ENCODE data around the gene LMX1A. TPM values are rescaled to one million over a fixed set of nuclear protein-coding genes. Genes with fewer than 3 reads are reported as not detected.

LMX1A gene
- total RNA-seq, 1 experiment from 2014 or later = not detected

DNA sequence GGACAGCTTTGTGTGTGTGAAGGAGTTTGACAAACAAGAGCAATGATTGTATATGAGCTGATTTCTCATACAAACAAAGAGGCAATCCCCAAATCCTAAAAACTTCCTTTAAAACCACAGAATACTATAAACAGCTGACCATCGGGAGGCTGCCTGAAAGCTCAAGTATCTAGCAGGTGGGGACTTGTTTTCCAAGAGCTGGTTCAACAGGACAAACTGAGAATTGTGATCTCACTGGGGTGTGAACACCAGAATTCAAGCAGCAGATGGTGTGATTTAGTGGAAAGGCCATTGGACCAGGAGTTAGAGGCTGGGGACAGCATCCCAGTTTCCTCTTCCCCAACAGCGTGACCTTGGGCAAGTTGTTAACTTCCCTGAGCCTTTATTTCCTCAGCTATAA, 13.9 kb downstream of the LMX1A start (continued):
- TF ChIP-seq, protein P1, sequence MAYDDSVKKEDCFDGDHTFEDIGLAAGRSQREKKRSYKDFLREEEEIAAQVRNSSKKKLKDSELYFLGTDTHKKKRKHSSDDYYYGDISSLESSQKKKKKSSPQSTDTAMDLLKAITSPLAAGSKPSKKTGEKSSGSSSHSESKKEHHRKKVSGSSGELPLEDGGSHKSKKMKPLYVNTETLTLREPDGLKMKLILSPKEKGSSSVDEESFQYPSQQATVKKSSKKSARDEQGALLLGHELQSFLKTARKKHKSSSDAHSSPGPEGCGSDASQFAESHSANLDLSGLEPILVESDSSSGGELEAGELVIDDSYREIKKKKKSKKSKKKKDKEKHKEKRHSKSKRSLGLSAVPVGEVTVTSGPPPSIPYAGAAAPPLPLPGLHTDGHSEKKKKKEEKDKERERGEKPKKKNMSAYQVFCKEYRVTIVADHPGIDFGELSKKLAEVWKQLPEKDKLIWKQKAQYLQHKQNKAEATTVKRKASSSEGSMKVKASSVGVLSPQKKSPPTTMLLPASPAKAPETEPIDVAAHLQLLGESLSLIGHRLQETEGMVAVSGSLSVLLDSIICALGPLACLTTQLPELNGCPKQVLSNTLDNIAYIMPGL (CRISPR knock-in tag; IDR thresholded peaks at IDR 0.05) = no peak
- no peak for TF ChIP-seq ZNF263 (CRISPR knock-in tag; IDR thresholded peaks at IDR 0.05; ENCODE audit: low read depth)
- TF ChIP-seq, protein P2, sequence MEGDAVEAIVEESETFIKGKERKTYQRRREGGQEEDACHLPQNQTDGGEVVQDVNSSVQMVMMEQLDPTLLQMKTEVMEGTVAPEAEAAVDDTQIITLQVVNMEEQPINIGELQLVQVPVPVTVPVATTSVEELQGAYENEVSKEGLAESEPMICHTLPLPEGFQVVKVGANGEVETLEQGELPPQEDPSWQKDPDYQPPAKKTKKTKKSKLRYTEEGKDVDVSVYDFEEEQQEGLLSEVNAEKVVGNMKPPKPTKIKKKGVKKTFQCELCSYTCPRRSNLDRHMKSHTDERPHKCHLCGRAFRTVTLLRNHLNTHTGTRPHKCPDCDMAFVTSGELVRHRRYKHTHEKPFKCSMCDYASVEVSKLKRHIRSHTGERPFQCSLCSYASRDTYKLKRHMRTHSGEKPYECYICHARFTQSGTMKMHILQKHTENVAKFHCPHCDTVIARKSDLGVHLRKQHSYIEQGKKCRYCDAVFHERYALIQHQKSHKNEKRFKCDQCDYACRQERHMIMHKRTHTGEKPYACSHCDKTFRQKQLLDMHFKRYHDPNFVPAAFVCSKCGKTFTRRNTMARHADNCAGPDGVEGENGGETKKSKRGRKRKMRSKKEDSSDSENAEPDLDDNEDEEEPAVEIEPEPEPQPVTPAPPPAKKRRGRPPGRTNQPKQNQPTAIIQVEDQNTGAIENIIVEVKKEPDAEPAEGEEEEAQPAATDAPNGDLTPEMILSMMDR (IDR thresholded peaks at IDR 0.05) = no peak
- no peak for TF ChIP-seq TP53 (CRISPR knock-in tag; IDR thresholded peaks at IDR 0.05)
- TF ChIP-seq, protein P3, sequence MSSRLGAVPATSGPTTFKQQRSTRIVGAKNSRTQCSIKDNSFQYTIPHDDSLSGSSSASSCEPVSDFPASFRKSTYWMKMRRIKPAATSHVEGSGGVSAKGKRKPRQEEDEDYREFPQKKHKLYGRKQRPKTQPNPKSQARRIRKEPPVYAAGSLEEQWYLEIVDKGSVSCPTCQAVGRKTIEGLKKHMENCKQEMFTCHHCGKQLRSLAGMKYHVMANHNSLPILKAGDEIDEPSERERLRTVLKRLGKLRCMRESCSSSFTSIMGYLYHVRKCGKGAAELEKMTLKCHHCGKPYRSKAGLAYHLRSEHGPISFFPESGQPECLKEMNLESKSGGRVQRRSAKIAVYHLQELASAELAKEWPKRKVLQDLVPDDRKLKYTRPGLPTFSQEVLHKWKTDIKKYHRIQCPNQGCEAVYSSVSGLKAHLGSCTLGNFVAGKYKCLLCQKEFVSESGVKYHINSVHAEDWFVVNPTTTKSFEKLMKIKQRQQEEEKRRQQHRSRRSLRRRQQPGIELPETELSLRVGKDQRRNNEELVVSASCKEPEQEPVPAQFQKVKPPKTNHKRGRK (CRISPR knock-in tag; IDR thresholded peaks at IDR 0.05; ENCODE audit: borderline replicate concordance) = no peak
- TF ChIP-seq, protein P4, sequence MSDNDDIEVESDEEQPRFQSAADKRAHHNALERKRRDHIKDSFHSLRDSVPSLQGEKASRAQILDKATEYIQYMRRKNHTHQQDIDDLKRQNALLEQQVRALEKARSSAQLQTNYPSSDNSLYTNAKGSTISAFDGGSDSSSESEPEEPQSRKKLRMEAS (CRISPR knock-in tag; IDR thresholded peaks at IDR 0.05) = no peak
- no peak for TF ChIP-seq SP1 (CRISPR knock-in tag; conservative IDR thresholded peaks at IDR 0.05)
- TF ChIP-seq, protein P5, sequence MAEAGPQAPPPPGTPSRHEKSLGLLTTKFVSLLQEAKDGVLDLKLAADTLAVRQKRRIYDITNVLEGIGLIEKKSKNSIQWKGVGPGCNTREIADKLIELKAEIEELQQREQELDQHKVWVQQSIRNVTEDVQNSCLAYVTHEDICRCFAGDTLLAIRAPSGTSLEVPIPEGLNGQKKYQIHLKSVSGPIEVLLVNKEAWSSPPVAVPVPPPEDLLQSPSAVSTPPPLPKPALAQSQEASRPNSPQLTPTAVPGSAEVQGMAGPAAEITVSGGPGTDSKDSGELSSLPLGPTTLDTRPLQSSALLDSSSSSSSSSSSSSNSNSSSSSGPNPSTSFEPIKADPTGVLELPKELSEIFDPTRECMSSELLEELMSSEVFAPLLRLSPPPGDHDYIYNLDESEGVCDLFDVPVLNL (CRISPR knock-in tag; IDR thresholded peaks at IDR 0.05; ENCODE audit: borderline replicate concordance, low read depth) = no peak
- TF ChIP-seq, protein P6, sequence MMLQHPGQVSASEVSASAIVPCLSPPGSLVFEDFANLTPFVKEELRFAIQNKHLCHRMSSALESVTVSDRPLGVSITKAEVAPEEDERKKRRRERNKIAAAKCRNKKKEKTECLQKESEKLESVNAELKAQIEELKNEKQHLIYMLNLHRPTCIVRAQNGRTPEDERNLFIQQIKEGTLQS (CRISPR knock-in tag; conservative IDR thresholded peaks at IDR 0.05) = no peak

DNA sequence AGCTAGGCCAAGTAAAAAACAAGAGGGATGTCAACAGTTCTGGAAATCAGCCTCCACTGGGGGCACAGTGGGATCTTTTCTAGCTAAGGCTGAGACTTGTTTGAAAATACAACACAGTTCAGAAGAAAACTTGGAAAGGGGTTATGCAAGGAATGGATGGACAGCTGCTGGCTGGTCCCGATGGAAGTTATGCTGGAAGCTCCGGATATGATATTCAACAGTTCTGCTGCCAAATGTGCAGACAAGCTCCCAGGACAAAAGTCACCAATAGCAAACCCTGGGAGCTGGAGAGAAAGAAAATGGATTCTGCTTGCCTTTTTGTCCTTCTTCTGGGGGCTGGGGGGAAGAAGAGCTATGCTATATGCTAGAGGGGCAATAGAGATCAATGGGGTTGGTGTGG, 14.3 kb downstream of the LMX1A start:
- TF ChIP-seq NFE2L1 (CRISPR knock-in tag; IDR thresholded peaks at IDR 0.05) = no peak
- no peak for TF ChIP-seq ZNF121 (CRISPR knock-in tag; IDR thresholded peaks at IDR 0.05)
- TF ChIP-seq EMX1 (CRISPR knock-in tag; IDR thresholded peaks at IDR 0.05) = no peak
- TF ChIP-seq, protein P7, sequence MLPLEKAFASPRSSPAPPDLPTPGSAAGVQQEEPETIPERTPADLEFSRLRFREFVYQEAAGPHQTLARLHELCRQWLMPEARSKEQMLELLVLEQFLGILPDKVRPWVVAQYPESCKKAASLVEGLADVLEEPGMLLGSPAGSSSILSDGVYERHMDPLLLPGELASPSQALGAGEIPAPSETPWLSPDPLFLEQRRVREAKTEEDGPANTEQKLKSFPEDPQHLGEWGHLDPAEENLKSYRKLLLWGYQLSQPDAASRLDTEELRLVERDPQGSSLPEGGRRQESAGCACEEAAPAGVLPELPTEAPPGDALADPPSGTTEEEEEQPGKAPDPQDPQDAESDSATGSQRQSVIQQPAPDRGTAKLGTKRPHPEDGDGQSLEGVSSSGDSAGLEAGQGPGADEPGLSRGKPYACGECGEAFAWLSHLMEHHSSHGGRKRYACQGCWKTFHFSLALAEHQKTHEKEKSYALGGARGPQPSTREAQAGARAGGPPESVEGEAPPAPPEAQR (CRISPR knock-in tag; IDR thresholded peaks at IDR 0.05) = no peak
- TF ChIP-seq MYBL2 (CRISPR knock-in tag; IDR thresholded peaks at IDR 0.05) = no peak
- DNase-seq (ENCODE audit: low spot score) (no peak), ATAC-seq (no peak)
- Mint-ChIP-seq H3K27me3 (ENCODE audit: low read depth) (peaks cover 19% of the 10 kb centered on the region), H3K36me3 (no peaks in the 10 kb centered on the region), H3K4me3 (no peak overlapping the region), H3K4me1 (peaks cover 12% of the 10 kb centered on the region), H3K27ac (no peak overlapping the region), H3K9me3 (no peaks in the 10 kb centered on the region)
- ChIA-PET POLR2A (no interaction called here), CTCF (interaction anchor here (0.8 to 2.1 kb wide), 5 partner anchors 21 to 228 kb away, joined by 3 to 7 read pairs (median 3); no protein-coding TSS in a partner anchor)

DNA sequence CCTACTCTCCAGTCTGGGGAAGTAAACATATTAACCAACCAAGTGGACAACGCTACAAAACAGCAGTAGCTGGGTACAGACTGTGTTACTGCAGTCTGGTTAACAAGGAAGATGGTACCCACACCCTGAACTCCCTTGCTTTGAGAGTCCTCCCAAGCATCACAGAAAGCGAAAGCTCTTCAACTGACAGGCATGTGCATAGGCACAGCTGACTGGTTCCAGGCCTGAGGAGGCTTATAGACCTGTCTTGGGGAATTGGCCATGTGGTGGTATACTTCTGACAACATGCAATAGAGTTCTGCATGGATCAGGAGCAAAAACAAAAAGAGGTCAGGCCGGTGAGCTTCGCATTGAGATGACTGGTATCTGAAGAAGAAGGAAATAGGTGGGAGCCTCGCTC, 17.4 kb downstream of the LMX1A start:
- ChIA-PET CTCF (interaction anchor here (1.1 to 1.6 kb wide), 2 partner anchors 28 to 194 kb away, joined by 4 to 5 read pairs; no protein-coding TSS in a partner anchor), POLR2A (no interaction called here)
- H3K9me3 Mint-ChIP-seq = no peaks in the 10 kb centered on the region
- DNase-seq (ENCODE audit: low spot score) (no peak), ATAC-seq (no peak)
- H3K4me3 Mint-ChIP-seq = no peak overlapping the region
- H3K27ac Mint-ChIP-seq = no peak overlapping the region
- H3K36me3 Mint-ChIP-seq = no peaks in the 10 kb centered on the region
- peaks cover 2% of the 10 kb centered on the region for H3K4me1 Mint-ChIP-seq
- peaks cover 13% of the 10 kb centered on the region for H3K27me3 Mint-ChIP-seq (ENCODE audit: low read depth)
- TF ChIP-seq TEAD4 (CRISPR knock-in tag; IDR thresholded peaks at IDR 0.05) (no peak), NFATC4 (CRISPR knock-in tag; IDR thresholded peaks at IDR 0.05) (no peak), ZNF219 (CRISPR knock-in tag; IDR thresholded peaks at IDR 0.05; ENCODE audit: borderline replicate concordance) (no peak), ETV6 (CRISPR knock-in tag; IDR thresholded peaks at IDR 0.05) (no peak), CREM (CRISPR knock-in tag; IDR thresholded peaks at IDR 0.05) (no peak), IRF2 (CRISPR knock-in tag; IDR thresholded peaks at IDR 0.05; ENCODE audit: borderline replicate concordance, low read depth) (no peak)
- TF ChIP-seq, protein P8, sequence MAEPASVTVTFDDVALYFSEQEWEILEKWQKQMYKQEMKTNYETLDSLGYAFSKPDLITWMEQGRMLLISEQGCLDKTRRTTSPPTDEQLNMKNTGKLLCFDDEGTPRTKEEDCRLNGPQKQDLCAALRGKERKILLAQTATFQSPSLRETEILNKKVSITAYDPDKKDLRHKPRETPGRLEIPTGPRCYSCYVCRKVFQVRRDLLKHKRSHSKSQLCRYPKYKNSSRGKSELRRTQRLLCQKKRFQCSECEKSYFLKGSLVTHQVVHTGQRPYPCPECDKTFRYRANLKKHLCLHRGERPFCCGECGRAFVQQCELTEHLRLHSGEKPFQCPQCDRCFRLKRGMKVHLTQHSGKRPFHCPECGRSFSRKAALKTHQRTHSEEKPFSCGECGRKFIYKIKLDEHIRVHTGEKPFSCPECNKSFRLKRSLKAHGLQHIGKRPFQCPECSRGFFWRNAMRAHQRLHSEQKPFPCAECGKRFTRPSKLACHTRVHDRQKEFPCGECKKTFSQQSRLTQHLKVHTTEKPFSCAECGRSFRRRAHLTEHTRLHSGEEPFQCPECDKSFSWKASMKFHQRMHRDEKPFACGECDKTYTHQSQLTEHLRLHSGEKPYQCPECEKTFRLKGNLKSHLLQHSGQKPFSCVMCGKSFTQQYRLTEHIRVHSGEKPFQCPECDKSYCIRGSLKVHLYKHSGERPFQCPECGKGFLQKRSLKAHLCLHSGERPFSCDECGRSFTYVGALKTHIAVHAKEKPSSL (CRISPR knock-in tag; conservative IDR thresholded peaks at IDR 0.05) = no peak

All from WTC11 (cell line).